Measurements from ENCODE around the gene CCR6. TPM values are rescaled to one million over a fixed set of nuclear protein-coding genes. Genes with fewer than 3 reads are reported as not detected.

The CCR6 gene
- total and polyA plus RNA-seq, 2 of the 13 experiments (the other 11 are each of a cell fraction or from before 2014, with no cell fraction given), result 4.5 to 8.7 TPM

- H3K27me3 ChIP-seq (ENCODE audit: control insufficient read depth in 1 of 2, insufficient read depth in 2 of 2, low read length in 2 of 2), result peaks cover 4 to 14% of the 10 kb centered on the region in 2 experiments; a peak in 4 of 5 replicates
- TF ChIP-seq SETDB1 (CRISPR knock-in tag; IDR thresholded peaks at IDR 0.05; ENCODE audit: borderline replicate concordance) (no peak), ZNF83 (CRISPR knock-in tag; IDR thresholded peaks at IDR 0.05; ENCODE audit: borderline replicate concordance) (no peak), ADNP (CRISPR knock-in tag; IDR thresholded peaks at IDR 0.05) (no peak), AHDC1 (CRISPR knock-in tag; IDR thresholded peaks at IDR 0.05; ENCODE audit: borderline replicate concordance) (no peak), ZNF17 (CRISPR knock-in tag; IDR thresholded peaks at IDR 0.05) (no peak), KDM2A (CRISPR knock-in tag; IDR thresholded peaks at IDR 0.05; ENCODE audit: borderline replicate concordance, low read depth) (no peak), ZSCAN21 (CRISPR knock-in tag; IDR thresholded peaks at IDR 0.05; ENCODE audit: borderline replicate concordance) (no peak)
- BruUV-seq (replicated peaks), result no TSS peak
- no peaks in the 10 kb centered on the region for H3K79me2 ChIP-seq (ENCODE audit: insufficient read depth, low read length)
- 33% methylated on average over 2 of the region's 2 CpGs for WGBS (ENCODE audit: low lambda C conversion rate)
- H3K9me3 ChIP-seq (ENCODE audit: low read length), result no peaks in the 10 kb centered on the region
- H3K4me2 ChIP-seq (ENCODE audit: low read depth, low read length), result no peak overlapping the region
- FAIRE-seq (no peak), DNase-seq (ENCODE audit: low spot score) (no peak), ATAC-seq (no peak)
- no peak overlapping the region for H3K4me3 ChIP-seq (replicated peaks in 1 of 3; ENCODE audit: insufficient read depth in 1 of 3, low read depth in 2 of 3, low read length in 3 of 3)
- H3K4me1 ChIP-seq (ENCODE audit: insufficient read depth, low read length), result peaks cover 11% of the 10 kb centered on the region
- H3K9ac ChIP-seq (ENCODE audit: insufficient read depth, low read depth, low read length), result no peak overlapping the region
- in situ Hi-C loops (cut with HindIII; ENCODE audit: extremely low pct_ligation_motif_present, low pct_unique_long_range_greater_than_20kb) (no loop called here), intact Hi-C loops (cut with micrococcal nuclease; ENCODE audit: unreplicated experiment) (no loop called here)
- H2AFZ ChIP-seq (ENCODE audit: low read length), result no peak overlapping the region
- no peak overlapping the region for H3K27ac ChIP-seq (ENCODE audit: extremely low read length, insufficient read depth, low read length)
- ChIA-PET CTCF (ENCODE audit: low intra/inter-chr PET ratio, low total read pairs) (no interaction called here), POLR2A (no interaction called here)
- no peaks in the 10 kb centered on the region for H4K20me1 ChIP-seq (ENCODE audit: insufficient read depth, low read length)
- H3K36me3 ChIP-seq (replicated peaks in 1 of 2; ENCODE audit: control insufficient read depth in 1 of 2, insufficient read depth in 2 of 2, low read length in 2 of 2), result no peaks in the 10 kb centered on the region
Measured at GRCh38 chr6:167095888-167096287, 27.0 kb upstream of the CCR6 start.

All from HepG2 (cell line).